Vagina (tissue), 2 donors: Measurements from ENCODE around the gene PPM1E. TPM values are rescaled to one million over a fixed set of nuclear protein-coding genes. Genes with fewer than 3 reads are reported as not detected.
"Not testable (repeated sequence)": the region's sequence is repeated elsewhere in the genome, so short reads cannot be mapped to it uniquely, and the experiment has no call there.

Source experiments
- DNase-seq, 2 donors: peaks; one replicate each; pipeline ENCODE4 v3.0.0-alpha.2; 2017; ENCODE audit errors: extremely low spot score in 2 of 2
- H3K27ac ChIP-seq: fragments of 200-600 bp; sonication (generic); one replicate; pipeline ENCODE4 v1.5.1; 2019
- H3K27me3 ChIP-seq: fragments of 200-600 bp; sonication (generic); one replicate; pipeline ENCODE4 v1.5.1; 2019
- H3K36me3 ChIP-seq, 2 donors: fragments of 200-600 bp; sonication (generic); one replicate each; pipeline ENCODE4 v1.5.1; 2017 to 2019
- H3K4me1 ChIP-seq: fragments of 200-600 bp; sonication (generic); one replicate; pipeline ENCODE4 v1.5.1; 2019
- H3K4me3 ChIP-seq, 2 donors: fragments of 200-600 bp; sonication (generic); 1 replicate in 1 of 2; 2 replicates in 1 of 2; pipeline ENCODE4 v1.5.1; 2016 to 2019
- H3K9me3 ChIP-seq: fragments of 200-600 bp; sonication (generic); one replicate; pipeline ENCODE4 v1.5.1; 2019
- CTCF ChIP-seq, 3 experiments: fragments of 450-650 bp in 2 of 3; fragments of 200-600 bp in 1 of 3; sonication (generic) in 1 of 3; IDR thresholded peaks; one replicate each; pipeline ENCODE4 v1.5.1; 2017 to 2019; ENCODE audit warnings: antibody characterized with exemption in 3 of 3, mild to moderate bottlenecking in 2 of 3, moderate library complexity in 2 of 3
- POLR2A ChIP-seq, 2 donors: fragments of 450-650 bp; IDR thresholded peaks; one replicate each; pipeline ENCODE4 v1.6.1; 2017; ENCODE audit warnings: antibody characterized with exemption in 2 of 2, mild to moderate bottlenecking in 2 of 2, moderate library complexity in 2 of 2
- POLR2AphosphoS5 ChIP-seq, 2 donors: sonication (generic); formaldehyde crosslinking; IDR thresholded peaks; one replicate each; pipeline ENCODE4 v1.9.0; 2017; ENCODE audit warnings: antibody characterized with exemption in 2 of 2, mild to moderate bottlenecking in 2 of 2, low read depth in 1 of 2; ENCODE audit not compliant: insufficient read depth in 1 of 2
- intact Hi-C: fragments of 100-400 bp; cut with DNase I; formaldehyde crosslinking; loops from one replicate; pipeline ENCODE4 v1.15.1; 2023
- total RNA-seq: library from RNA; depleted of rRNA; stranded (reverse); fragments of >200 nt; gene quantifications from one replicate; pipeline ENCODE4 v1.2.3, GENCODE V29; 2016

The PPM1E gene
- total RNA-seq, 1 donor from 2014 or later = 0.25 TPM

GRCh38 chr17:58764373-58764772 lies 8.7 kb downstream of the PPM1E start:
- Histone ChIP-seq H3K4me3 (no peak overlapping the region), H3K4me1 (no peaks in the 10 kb centered on the region), H3K27ac (no peak overlapping the region), H3K9me3 (no peaks in the 10 kb centered on the region), H3K36me3 (no peaks in the 10 kb centered on the region), H3K27me3 (no peaks in the 10 kb centered on the region)
- no peak for DNase-seq
- TF ChIP-seq POLR2AphosphoS5 (IDR thresholded peaks at IDR 0.05; ENCODE audit: insufficient read depth in 1 of 2, low read depth in 1 of 2) (no peak), POLR2A (IDR thresholded peaks at IDR 0.05) (no peak)
- intact Hi-C loops = no loop called here

GRCh38 chr17:58778482-58778881 lies 22.8 kb downstream of the PPM1E start:
- intact Hi-C loops, H3K27me3 ChIP-seq, H3K27ac ChIP-seq, H3K4me3 ChIP-seq, H3K36me3 ChIP-seq, DNase-seq, H3K9me3 ChIP-seq, H3K4me1 ChIP-seq: not testable (repeated sequence)

- no peaks in the 10 kb centered on the region for H3K9me3 ChIP-seq
- H3K36me3 ChIP-seq = no peaks in the 10 kb centered on the region
- H3K4me3 ChIP-seq = no peak overlapping the region
- no peaks in the 10 kb centered on the region for H3K4me1 ChIP-seq
- no peak overlapping the region for H3K27ac ChIP-seq
- no peak for DNase-seq
- no peak for TF ChIP-seq POLR2AphosphoS5 (IDR thresholded peaks at IDR 0.05; ENCODE audit: insufficient read depth in 1 of 2, low read depth in 1 of 2)
- TF ChIP-seq POLR2A (IDR thresholded peaks at IDR 0.05) = no peak
- TF ChIP-seq CTCF (IDR thresholded peaks at IDR 0.05) = no peak
- H3K27me3 ChIP-seq = no peaks in the 10 kb centered on the region
- intact Hi-C loops = no loop called here
Measured at GRCh38 chr17:58779446-58779845, 23.8 kb downstream of the PPM1E start.

- Histone ChIP-seq H3K27ac (no peak overlapping the region), H3K4me1 (no peaks in the 10 kb centered on the region), H3K9me3 (no peaks in the 10 kb centered on the region), H3K27me3 (no peaks in the 10 kb centered on the region), H3K36me3 (no peaks in the 10 kb centered on the region), H3K4me3 (no peak overlapping the region)
- TF ChIP-seq CTCF (IDR thresholded peaks at IDR 0.05) = no peak
- TF ChIP-seq POLR2A (IDR thresholded peaks at IDR 0.05) = no peak
- TF ChIP-seq POLR2AphosphoS5 (IDR thresholded peaks at IDR 0.05; ENCODE audit: insufficient read depth in 1 of 2, low read depth in 1 of 2) = no peak
- no peak for DNase-seq
- intact Hi-C loops = no loop called here
Measured at GRCh38 chr17:58783380-58783779, 27.7 kb downstream of the PPM1E start.

GRCh38 chr17:58785097-58785496 lies 29.4 kb downstream of the PPM1E start:
- H3K9me3 ChIP-seq = no peaks in the 10 kb centered on the region
- H3K27ac ChIP-seq = no peak overlapping the region
- no peaks in the 10 kb centered on the region for H3K36me3 ChIP-seq
- H3K27me3 ChIP-seq = no peaks in the 10 kb centered on the region
- intact Hi-C loops = no loop called here
- TF ChIP-seq POLR2AphosphoS5 (IDR thresholded peaks at IDR 0.05; ENCODE audit: insufficient read depth in 1 of 2, low read depth in 1 of 2) (no peak), POLR2A (IDR thresholded peaks at IDR 0.05) (no peak), CTCF (IDR thresholded peaks at IDR 0.05) (no peak)
- H3K4me3 ChIP-seq = no peak overlapping the region
- H3K4me1 ChIP-seq = no peaks in the 10 kb centered on the region
- no peak for DNase-seq

GRCh38 chr17:58786586-58787295 lies 31.1 kb downstream of the PPM1E start:
- TF ChIP-seq POLR2AphosphoS5 (IDR thresholded peaks at IDR 0.05; ENCODE audit: insufficient read depth in 1 of 2, low read depth in 1 of 2) (no peak), POLR2A (IDR thresholded peaks at IDR 0.05) (no peak), CTCF (IDR thresholded peaks at IDR 0.05) (no peak)
- intact Hi-C loops = no loop called here
- no peaks in the 10 kb centered on the region for H3K27me3 ChIP-seq
- no peak overlapping the region for H3K4me3 ChIP-seq
- no peaks in the 10 kb centered on the region for H3K36me3 ChIP-seq
- no peak for DNase-seq
- H3K27ac ChIP-seq = no peak overlapping the region
- H3K4me1 ChIP-seq = no peaks in the 10 kb centered on the region
- no peaks in the 10 kb centered on the region for H3K9me3 ChIP-seq
